Measurements from ENCODE around the gene MPDU1.
A peak's percentile ranks its signal among the peaks of the same experiment; 100 is the strongest.

DNA sequence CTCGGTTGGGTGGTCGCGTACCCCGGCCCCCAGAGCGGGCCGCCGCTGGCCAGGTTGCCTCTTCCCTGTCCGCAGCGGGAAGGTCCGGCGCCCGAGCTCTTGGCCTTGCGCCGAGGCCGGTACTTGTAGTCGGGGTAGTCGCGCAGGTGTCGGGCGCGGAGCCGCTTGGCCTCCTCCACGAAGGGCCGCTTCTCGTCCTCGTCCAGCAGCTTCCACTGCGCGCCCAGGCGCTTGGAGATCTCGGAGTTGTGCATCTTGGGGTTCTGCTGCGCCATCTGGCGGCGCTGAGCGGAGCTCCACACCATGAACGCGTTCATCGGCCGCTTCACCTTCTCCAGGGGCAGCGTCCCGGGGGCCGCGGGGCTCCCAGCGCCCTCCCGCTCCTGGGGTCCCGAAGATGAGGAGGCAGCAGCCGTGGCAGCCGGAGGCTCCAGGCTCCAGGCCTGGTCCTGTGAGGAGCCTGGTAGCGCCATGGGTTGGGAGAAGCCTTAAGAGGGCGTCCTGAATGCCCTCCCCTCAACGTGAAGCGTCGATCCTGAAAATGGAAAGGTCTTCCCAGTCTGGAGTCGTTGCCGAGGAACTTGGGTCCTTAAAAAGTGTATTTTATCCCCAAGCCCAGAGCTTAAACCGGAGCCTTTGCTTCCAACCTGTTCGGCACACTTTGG is 5.7 kb downstream of the MPDU1 start:
- no peak for TF ChIP-seq FOS (IDR thresholded peaks at IDR 0.05; ENCODE audit: low read depth, low read length)
- peak; percentile 78 for TF ChIP-seq RAD21 (IDR thresholded peaks at IDR 0.05; ENCODE audit: low read length)
- TF ChIP-seq, protein P1, sequence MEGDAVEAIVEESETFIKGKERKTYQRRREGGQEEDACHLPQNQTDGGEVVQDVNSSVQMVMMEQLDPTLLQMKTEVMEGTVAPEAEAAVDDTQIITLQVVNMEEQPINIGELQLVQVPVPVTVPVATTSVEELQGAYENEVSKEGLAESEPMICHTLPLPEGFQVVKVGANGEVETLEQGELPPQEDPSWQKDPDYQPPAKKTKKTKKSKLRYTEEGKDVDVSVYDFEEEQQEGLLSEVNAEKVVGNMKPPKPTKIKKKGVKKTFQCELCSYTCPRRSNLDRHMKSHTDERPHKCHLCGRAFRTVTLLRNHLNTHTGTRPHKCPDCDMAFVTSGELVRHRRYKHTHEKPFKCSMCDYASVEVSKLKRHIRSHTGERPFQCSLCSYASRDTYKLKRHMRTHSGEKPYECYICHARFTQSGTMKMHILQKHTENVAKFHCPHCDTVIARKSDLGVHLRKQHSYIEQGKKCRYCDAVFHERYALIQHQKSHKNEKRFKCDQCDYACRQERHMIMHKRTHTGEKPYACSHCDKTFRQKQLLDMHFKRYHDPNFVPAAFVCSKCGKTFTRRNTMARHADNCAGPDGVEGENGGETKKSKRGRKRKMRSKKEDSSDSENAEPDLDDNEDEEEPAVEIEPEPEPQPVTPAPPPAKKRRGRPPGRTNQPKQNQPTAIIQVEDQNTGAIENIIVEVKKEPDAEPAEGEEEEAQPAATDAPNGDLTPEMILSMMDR (conservative IDR thresholded peaks at IDR 0.05; ENCODE audit: low read depth, low read length) = peak; percentile 79
- no peak for TF ChIP-seq MAFK (IDR thresholded peaks at IDR 0.05; ENCODE audit: low read depth, low read length)
- TF ChIP-seq MXI1 (IDR thresholded peaks at IDR 0.05; ENCODE audit: borderline replicate concordance, low read depth, low read length) = no peak
- TF ChIP-seq, protein P2, sequence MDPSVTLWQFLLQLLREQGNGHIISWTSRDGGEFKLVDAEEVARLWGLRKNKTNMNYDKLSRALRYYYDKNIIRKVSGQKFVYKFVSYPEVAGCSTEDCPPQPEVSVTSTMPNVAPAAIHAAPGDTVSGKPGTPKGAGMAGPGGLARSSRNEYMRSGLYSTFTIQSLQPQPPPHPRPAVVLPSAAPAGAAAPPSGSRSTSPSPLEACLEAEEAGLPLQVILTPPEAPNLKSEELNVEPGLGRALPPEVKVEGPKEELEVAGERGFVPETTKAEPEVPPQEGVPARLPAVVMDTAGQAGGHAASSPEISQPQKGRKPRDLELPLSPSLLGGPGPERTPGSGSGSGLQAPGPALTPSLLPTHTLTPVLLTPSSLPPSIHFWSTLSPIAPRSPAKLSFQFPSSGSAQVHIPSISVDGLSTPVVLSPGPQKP (IDR thresholded peaks at IDR 0.05; ENCODE audit: borderline replicate concordance, low read depth, low read length) = no peak
- TF ChIP-seq, protein P3, sequence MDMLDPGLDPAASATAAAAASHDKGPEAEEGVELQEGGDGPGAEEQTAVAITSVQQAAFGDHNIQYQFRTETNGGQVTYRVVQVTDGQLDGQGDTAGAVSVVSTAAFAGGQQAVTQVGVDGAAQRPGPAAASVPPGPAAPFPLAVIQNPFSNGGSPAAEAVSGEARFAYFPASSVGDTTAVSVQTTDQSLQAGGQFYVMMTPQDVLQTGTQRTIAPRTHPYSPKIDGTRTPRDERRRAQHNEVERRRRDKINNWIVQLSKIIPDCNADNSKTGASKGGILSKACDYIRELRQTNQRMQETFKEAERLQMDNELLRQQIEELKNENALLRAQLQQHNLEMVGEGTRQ (IDR thresholded peaks at IDR 0.05; ENCODE audit: low read depth, low read length) = no peak

Measured in IMR-90 (cell line).